K562 (cell line): Measurements from ENCODE around the gene BEST4. TPM values are rescaled to one million over a fixed set of nuclear protein-coding genes. Genes with fewer than 3 reads are reported as not detected.

Experiments
- ELF2 ChIP-seq: fragments of 250-450 bp; sonication (Bioruptor Pico); IDR thresholded peaks from 2 replicates; pipeline ENCODE4 v1.5.0; 2021; ENCODE audit warnings: mild to moderate bottlenecking
- HNRNPK ChIP-seq: fragments of 200-400 bp; formaldehyde crosslinking; IDR thresholded peaks from one replicate; pipeline ENCODE4 v1.6.1; 2018; ENCODE audit warnings: mild to moderate bottlenecking, low read depth, low read length; ENCODE audit not compliant: poor library complexity, severe bottlenecking
- POLR2AphosphoS5 ChIP-seq: IDR thresholded peaks from 2 replicates; pipeline ENCODE4 v1.6.1; 2011; ENCODE audit warnings: mild to moderate bottlenecking, low read depth, low read length, moderate library complexity; ENCODE audit not compliant: control insufficient read depth, insufficient read depth
- SMARCA4 ChIP-seq: fragments of 450-650 bp; IDR thresholded peaks from 2 replicates; pipeline ENCODE4 v1.6.1; 2016
- TCFL5 ChIP-seq: fragments of 250-450 bp; sonication (Bioruptor Pico); conservative IDR thresholded peaks from 2 replicates; pipeline ENCODE4 v1.6.1; 2021; ENCODE audit warnings: mild to moderate bottlenecking, moderate library complexity, matching md5 sums
- TEAD1 ChIP-seq, 2 experiments: fragments of 450-650 bp in 1 of 2; sonication (generic) in 1 of 2; formaldehyde crosslinking; IDR thresholded peaks; 2 replicates each; pipeline versions ENCODE4 v1.4.0 to v1.8.0; 2020 to 2022; ENCODE audit warnings: mild to moderate bottlenecking in 2 of 2, missing genetic modification reagents in 1 of 2
- TEAD2 ChIP-seq: fragments of 450-650 bp; IDR thresholded peaks from 2 replicates; pipeline ENCODE4 v1.6.1; 2016; ENCODE audit warnings: missing genetic modification characterization, control low read depth, missing compliant biosample characterization
- ZBTB17 ChIP-seq: fragments of 450-650 bp; formaldehyde crosslinking; IDR thresholded peaks from 2 replicates; pipeline ENCODE4 v1.4.0; 2020; ENCODE audit warnings: mild to moderate bottlenecking
- ZNF217 ChIP-seq: sonication (generic); formaldehyde crosslinking; IDR thresholded peaks from 2 replicates; pipeline ENCODE4 v1.8.0; 2022; ENCODE audit warnings: mild to moderate bottlenecking, missing genetic modification reagents
- ZNF23 ChIP-seq: fragments of 250-450 bp; sonication (Bioruptor Pico); IDR thresholded peaks from 2 replicates; pipeline ENCODE4 v1.4.0; 2020; ENCODE audit warnings: mild to moderate bottlenecking
- ZNF24 ChIP-seq: fragments of 450-650 bp; IDR thresholded peaks from 2 replicates; pipeline ENCODE4 v1.6.1; 2016
- ZNF695 ChIP-seq: fragments of 450-650 bp; formaldehyde crosslinking; IDR thresholded peaks from 2 replicates; pipeline ENCODE4 v1.4.0; 2020; ENCODE audit warnings: mild to moderate bottlenecking, moderate library complexity
- polyA plus RNA-seq, 8 experiments: library from polyadenylated mRNA; depleted of rRNA in 4 of 8; stranded (reverse) in 5 of 8; unstranded in 3 of 8; fragments of >200 nt; fragmentation: Nextera tagmentation in 2 of 8; fragmentation: Illumina TruSeq in 1 of 8; extraction: Ambion mirVana in 2 of 8; extraction: Trizol in 1 of 8; gene quantifications; 2 replicates each; pipeline versions ENCODE4 v1.2.1 to v1.2.3, GENCODE V29; 2011 to 2014; ENCODE audit warnings: inconsistent platforms in 1 of 8, missing spikeins in 1 of 8
- total RNA-seq, 7 experiments: library from RNA; depleted of rRNA in 6 of 7; stranded (reverse); fragments of >200 nt in 6 of 7; fragmentation: Illumina TruSeq in 2 of 7; extraction: Trizol in 2 of 7; gene quantifications; 2 replicates each; pipeline versions ENCODE4 v1.2.1 to v1.2.3, GENCODE V29; 2011 to 2021; ENCODE audit warnings: low replicate concordance in 1 of 7
- TF ChIP-seq, protein P1 (sequence below), 2 experiments: fragments of 450-650 bp; IDR thresholded peaks; 2 replicates each; pipeline ENCODE4 v1.6.1; 2016

The BEST4 gene
- total and polyA plus RNA-seq, 9 of the 15 experiments (the other 6 are each of a cell fraction or from before 2014, with no cell fraction given), result 0.07 to 0.11 TPM; not detected in 7

GRCh38 chr1:44776730-44777068 lies 11.3 kb downstream of the BEST4 start (continued):
- TF ChIP-seq, protein P1, sequence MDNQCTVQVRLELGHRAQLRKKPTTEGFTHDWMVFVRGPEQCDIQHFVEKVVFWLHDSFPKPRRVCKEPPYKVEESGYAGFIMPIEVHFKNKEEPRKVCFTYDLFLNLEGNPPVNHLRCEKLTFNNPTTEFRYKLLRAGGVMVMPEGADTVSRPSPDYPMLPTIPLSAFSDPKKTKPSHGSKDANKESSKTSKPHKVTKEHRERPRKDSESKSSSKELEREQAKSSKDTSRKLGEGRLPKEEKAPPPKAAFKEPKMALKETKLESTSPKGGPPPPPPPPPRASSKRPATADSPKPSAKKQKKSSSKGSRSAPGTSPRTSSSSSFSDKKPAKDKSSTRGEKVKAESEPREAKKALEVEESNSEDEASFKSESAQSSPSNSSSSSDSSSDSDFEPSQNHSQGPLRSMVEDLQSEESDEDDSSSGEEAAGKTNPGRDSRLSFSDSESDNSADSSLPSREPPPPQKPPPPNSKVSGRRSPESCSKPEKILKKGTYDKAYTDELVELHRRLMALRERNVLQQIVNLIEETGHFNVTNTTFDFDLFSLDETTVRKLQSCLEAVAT (IDR thresholded peaks at IDR 0.05), result peak in 1 of 2 experiments; percentile 38; a peak in 1 of 4 replicates
- no peak for TF ChIP-seq ZNF217 (CRISPR knock-in tag)
- TF ChIP-seq ZNF23 (CRISPR knock-in tag), result no peak
- TF ChIP-seq ELF2, result no peak
- no peak for TF ChIP-seq SMARCA4
- no peak for TF ChIP-seq POLR2AphosphoS5
- TF ChIP-seq HNRNPK, result no peak
- no peak for TF ChIP-seq ZBTB17
- no peak for TF ChIP-seq ZNF24
- no peak for TF ChIP-seq ZNF695 (CRISPR knock-in tag)
- no peak for TF ChIP-seq TCFL5 (CRISPR knock-in tag)
- 0 out of 4 replicates have a peak, but pooled peaks of 1 of the 2 experiments have one; percentile 5 for TF ChIP-seq TEAD1 (CRISPR knock-in tag; IDR thresholded peaks at IDR 0.05)
- no peak for TF ChIP-seq TEAD2 (tag)
